Uterus (tissue), 4 donors: ENCODE results near the gene KCNH1. TPM values are rescaled to one million over a fixed set of nuclear protein-coding genes. Genes with fewer than 3 reads are reported as not detected.

Experiments
- DNase-seq, 2 donors: peaks; one replicate each; pipeline ENCODE4 v3.0.0-alpha.2; 2019 to 2020
- H3K27ac ChIP-seq, 2 donors: fragments of 200-600 bp; sonication (generic); 1 replicate in 1 of 2; 2 replicates in 1 of 2; pipeline ENCODE4 v1.5.1; 2016 to 2018
- H3K27me3 ChIP-seq, 2 donors: fragments of 200-600 bp; sonication (generic); one replicate each; pipeline ENCODE4 v1.5.1; 2018 to 2019; ENCODE audit warnings: control low read depth in 1 of 2
- H3K36me3 ChIP-seq, 2 donors: fragments of 200-600 bp; sonication (generic); one replicate each; pipeline ENCODE4 v1.5.1; 2019; ENCODE audit warnings: control low read depth in 1 of 2
- H3K4me1 ChIP-seq, 2 donors: fragments of 200-600 bp; sonication (generic); one replicate each; pipeline ENCODE4 v1.5.1; 2018 to 2019; ENCODE audit warnings: control low read depth in 1 of 2
- H3K4me3 ChIP-seq, 2 donors: fragments of 200-600 bp; sonication (generic); 1 replicate in 1 of 2; 2 replicates in 1 of 2; pipeline ENCODE4 v1.5.1; 2018 to 2019; ENCODE audit warnings: mild to moderate bottlenecking in 1 of 2
- H3K9me3 ChIP-seq, 2 donors: fragments of 200-600 bp; sonication (generic); one replicate each; pipeline ENCODE4 v1.5.1; 2019; ENCODE audit warnings: control low read depth in 1 of 2
- CTCF ChIP-seq, 4 experiments: fragments of 200-600 bp in 2 of 4; fragments of 450-650 bp in 2 of 4; sonication (generic) in 2 of 4; IDR thresholded peaks; one replicate each; pipeline ENCODE4 v1.5.1; 2016 to 2019; ENCODE audit warnings: antibody characterized with exemption in 4 of 4, mild to moderate bottlenecking in 2 of 4, moderate library complexity in 1 of 4
- POLR2A ChIP-seq, 2 donors: fragments of 450-650 bp; IDR thresholded peaks; one replicate each; pipeline ENCODE4 v1.6.1; 2016; ENCODE audit warnings: antibody characterized with exemption in 2 of 2, mild to moderate bottlenecking in 1 of 2, moderate library complexity in 1 of 2
- intact Hi-C: fragments of 100-400 bp; cut with DNase I; formaldehyde crosslinking; loops from one replicate; pipeline ENCODE4 v1.15.1; 2023; ENCODE audit warnings: low total_unique reads
- total RNA-seq, 4 donors: library from RNA; depleted of rRNA in 3 of 4; stranded (reverse); fragments of >200 nt in 3 of 4; gene quantifications; one replicate each; pipeline versions ENCODE4 v1.1.0 to v1.2.4, GENCODE V29; 2014 to 2023
- donor health status: DM: yes; HTN: yes; CAD: no.

The KCNH1 gene
- total RNA-seq, 4 donors from 2014 or later: 1.1 to 1.5 TPM; not detected in 2

- no peak overlapping the region for H3K27ac ChIP-seq
- intact Hi-C loops: no loop called here
- no peak for DNase-seq
- no peak overlapping the region for H3K4me3 ChIP-seq
- no peaks in the 10 kb centered on the region for H3K9me3 ChIP-seq
- no peaks in the 10 kb centered on the region for H3K27me3 ChIP-seq
- H3K36me3 ChIP-seq: no peaks in the 10 kb centered on the region
- H3K4me1 ChIP-seq: no peaks in the 10 kb centered on the region
- TF ChIP-seq POLR2A (IDR thresholded peaks at IDR 0.05) (no peak), CTCF (IDR thresholded peaks at IDR 0.05) (no peak)
Measured at GRCh38 chr1:210648588-210649269, 485.2 kb downstream of the KCNH1 start.

GRCh38 chr1:210647406-210648333 is 486.3 kb downstream of the KCNH1 start:
- no peak for TF ChIP-seq POLR2A (IDR thresholded peaks at IDR 0.05)

GRCh38 chr1:210646258-210646616 is 487.7 kb downstream of the KCNH1 start:
- H3K27me3 ChIP-seq: no peaks in the 10 kb centered on the region
- H3K36me3 ChIP-seq: no peaks in the 10 kb centered on the region
- H3K4me1 ChIP-seq: no peaks in the 10 kb centered on the region
- TF ChIP-seq CTCF (IDR thresholded peaks at IDR 0.05) (no peak), POLR2A (IDR thresholded peaks at IDR 0.05) (no peak)
- no peak for DNase-seq
- H3K9me3 ChIP-seq: no peaks in the 10 kb centered on the region
- no peak overlapping the region for H3K4me3 ChIP-seq
- H3K27ac ChIP-seq: no peak overlapping the region
- intact Hi-C loops: no loop called here

More at GRCh38 chr1:210647406-210648333, 486.3 kb downstream of the KCNH1 start:
- Histone ChIP-seq H3K36me3 (no peaks in the 10 kb centered on the region), H3K4me3 (no peak overlapping the region), H3K9me3 (no peaks in the 10 kb centered on the region), H3K27me3 (no peaks in the 10 kb centered on the region), H3K4me1 (no peaks in the 10 kb centered on the region), H3K27ac (no peak overlapping the region)
- intact Hi-C loops: no loop called here
- no peak for DNase-seq

- H3K4me3 ChIP-seq: no peak overlapping the region
- H3K36me3 ChIP-seq: no peaks in the 10 kb centered on the region
- intact Hi-C loops: no loop called here
- no peak overlapping the region for H3K27ac ChIP-seq
- no peaks in the 10 kb centered on the region for H3K27me3 ChIP-seq
- no peak for DNase-seq
- no peaks in the 10 kb centered on the region for H3K9me3 ChIP-seq
- H3K4me1 ChIP-seq: no peaks in the 10 kb centered on the region
- TF ChIP-seq CTCF (IDR thresholded peaks at IDR 0.05) (no peak), POLR2A (IDR thresholded peaks at IDR 0.05) (no peak)
Measured at GRCh38 chr1:210645582-210646257, 488.2 kb downstream of the KCNH1 start.

GRCh38 chr1:210641582-210641981 is 492.4 kb downstream of the KCNH1 start:
- TF ChIP-seq CTCF (IDR thresholded peaks at IDR 0.05) (no peak), POLR2A (IDR thresholded peaks at IDR 0.05) (no peak)
- no peaks in the 10 kb centered on the region for H3K27me3 ChIP-seq
- H3K36me3 ChIP-seq: no peaks in the 10 kb centered on the region
- no peak for DNase-seq
- H3K9me3 ChIP-seq: no peaks in the 10 kb centered on the region
- H3K27ac ChIP-seq: no peak overlapping the region
- no peaks in the 10 kb centered on the region for H3K4me1 ChIP-seq
- intact Hi-C loops: no loop called here
- no peak overlapping the region for H3K4me3 ChIP-seq
